ENCODE measurements around the gene ASPA.
A peak's percentile ranks its signal among the peaks of the same experiment; 100 is the strongest.
"Not testable (repeated sequence)": the region's sequence is repeated elsewhere in the genome, so short reads cannot be mapped to it uniquely, and the experiment has no call there.

Gene ASPA

GRCh38 chr17:3475812-3476610 lies at the start of gene ASPA:
ASPA (plus strand) TSS chr17:3475997; CDS start chr17:3476160, 163 bp downstream.
- no peaks in the 10 kb centered on the region for H3K9me3 Mint-ChIP-seq
- no peaks in the 10 kb centered on the region for H3K27me3 Mint-ChIP-seq (ENCODE audit: low read depth)
- TF ChIP-seq CTCF (IDR thresholded peaks at IDR 0.05; ENCODE audit: unreplicated experiment in 3 of 3): no peak
- peak within 1 kb of the TSS; percentile 84 to 90 (median 88) for H3K27ac Mint-ChIP-seq
- peak within 1 kb of the TSS; percentile 52 to 82 (median 79) for H3K4me3 Mint-ChIP-seq
- H3K4me1 Mint-ChIP-seq: peaks cover 31% of the 10 kb centered on the region
- H3K36me3 Mint-ChIP-seq (ENCODE audit: low read depth): no peaks in the 10 kb centered on the region

- H3K36me3 Mint-ChIP-seq (ENCODE audit: low read depth); H3K4me3 Mint-ChIP-seq; H3K4me1 Mint-ChIP-seq; H3K27me3 Mint-ChIP-seq (ENCODE audit: low read depth); H3K27ac Mint-ChIP-seq: not testable (repeated sequence)
- H3K9me3 Mint-ChIP-seq: peaks cover 29% of the 10 kb centered on the region
Measured at GRCh38 chr17:3433215-3433614, 42.6 kb upstream of the ASPA start.

- TF ChIP-seq CTCF (IDR thresholded peaks at IDR 0.05; ENCODE audit: unreplicated experiment in 3 of 3): no peak
Measured at GRCh38 chr17:3433741-3434140, 42.1 kb upstream of the ASPA start, which contains the start of gene OR1E2. OR1E2 (minus strand) TSS chr17:3433841; CDS start chr17:3433841, 0 bp downstream.

GRCh38 chr17:3438368-3438767 lies 37.4 kb upstream of the ASPA start:
- Mint-ChIP-seq H3K9me3 (peaks cover 2% of the 10 kb centered on the region), H3K27ac (no peak overlapping the region), H3K4me1 (no peaks in the 10 kb centered on the region), H3K27me3 (ENCODE audit: low read depth) (peaks cover 13% of the 10 kb centered on the region), H3K36me3 (ENCODE audit: low read depth) (no peaks in the 10 kb centered on the region), H3K4me3 (no peak overlapping the region)
- no peak for TF ChIP-seq CTCF (IDR thresholded peaks at IDR 0.05; ENCODE audit: unreplicated experiment in 3 of 3)

More at GRCh38 chr17:3433741-3434140, 42.1 kb upstream of the ASPA start, which contains the start of gene OR1E2:
- peaks cover 24% of the 10 kb centered on the region for H3K9me3 Mint-ChIP-seq
- no peaks in the 10 kb centered on the region for H3K36me3 Mint-ChIP-seq (ENCODE audit: low read depth)
- no peak within 1 kb of the TSS for H3K4me3 Mint-ChIP-seq
- no peaks in the 10 kb centered on the region for H3K4me1 Mint-ChIP-seq
- H3K27me3 Mint-ChIP-seq (ENCODE audit: low read depth): peaks cover 4% of the 10 kb centered on the region
- no peak within 1 kb of the TSS for H3K27ac Mint-ChIP-seq

GRCh38 chr17:3440451-3440850 lies 35.3 kb upstream of the ASPA start:
- Mint-ChIP-seq H3K4me1 (no peaks in the 10 kb centered on the region), H3K27ac (no peak overlapping the region), H3K36me3 (ENCODE audit: low read depth) (no peaks in the 10 kb centered on the region), H3K9me3 (no peaks in the 10 kb centered on the region), H3K27me3 (ENCODE audit: low read depth) (peaks cover 20% of the 10 kb centered on the region), H3K4me3 (no peak overlapping the region)
- no peak for TF ChIP-seq CTCF (IDR thresholded peaks at IDR 0.05; ENCODE audit: unreplicated experiment in 3 of 3)

- Mint-ChIP-seq H3K27me3 (ENCODE audit: low read depth) (peaks cover 13% of the 10 kb centered on the region), H3K4me1 (no peaks in the 10 kb centered on the region), H3K36me3 (ENCODE audit: low read depth) (no peaks in the 10 kb centered on the region), H3K4me3 (no peak overlapping the region), H3K9me3 (no peaks in the 10 kb centered on the region), H3K27ac (no peak overlapping the region)
- TF ChIP-seq CTCF (IDR thresholded peaks at IDR 0.05; ENCODE audit: unreplicated experiment in 3 of 3): no peak
Measured at GRCh38 chr17:3447625-3448024, 28.2 kb upstream of the ASPA start.
